Natural killer cell (primary cell): ENCODE measurements around the gene SENP1. TPM values are rescaled to one million over a fixed set of nuclear protein-coding genes. Genes with fewer than 3 reads are reported as not detected.
A peak's percentile ranks its signal among the peaks of the same experiment; 100 is the strongest.

ENCODE experiments used
- ATAC-seq, 3 donors: fragments of 150-1000 bp in 2 of 3; fragments of 200-7000 bp in 1 of 3; cut with Tn5 transposase; 1 replicate in 1 of 3; 2 replicates in 2 of 3; pipeline ENCODE4 v1.10.0; 2021; ENCODE audit warnings: mild to moderate bottlenecking in 2 of 3, moderate library complexity in 2 of 3
- DNase-seq, 2 donors: peaks; one replicate each; pipeline versions ENCODE4 v3.0.0 to v3.0.0-alpha.2; 2013 to 2021; ENCODE audit warnings: mixed read lengths in 1 of 2
- H3K27ac ChIP-seq: one replicate; pipeline ENCODE4 v1.5.1; 2013; ENCODE audit warnings: mild to moderate bottlenecking, low read length
- H3K27me3 ChIP-seq: one replicate; pipeline ENCODE4 v1.6.1; 2013; ENCODE audit warnings: low read length; ENCODE audit not compliant: control insufficient read depth, insufficient read depth
- H3K36me3 ChIP-seq: one replicate; pipeline ENCODE4 v1.6.1; 2013; ENCODE audit warnings: low read length; ENCODE audit not compliant: control insufficient read depth, insufficient read depth
- H3K4me1 ChIP-seq: one replicate; pipeline ENCODE4 v1.6.1; 2013; ENCODE audit warnings: low read length; ENCODE audit not compliant: control insufficient read depth, insufficient read depth
- H3K4me3 ChIP-seq: one replicate; pipeline ENCODE4 v1.5.1; 2013; ENCODE audit warnings: low read length
- H3K9me3 ChIP-seq: one replicate; pipeline ENCODE4 v1.6.1; 2013; ENCODE audit warnings: low read length; ENCODE audit not compliant: control insufficient read depth, insufficient read depth
- H3K27ac Mint-ChIP-seq, 2 donors: one replicate each; pipeline ENCODE4 v1.8.0; 2022; ENCODE audit warnings: mild to moderate bottlenecking in 2 of 2, mixed read lengths in 2 of 2, moderate library complexity in 1 of 2
- H3K27me3 Mint-ChIP-seq, 2 donors: one replicate each; pipeline ENCODE4 v1.8.0; 2022; ENCODE audit warnings: low read depth in 2 of 2, mixed read lengths in 2 of 2
- H3K36me3 Mint-ChIP-seq: one replicate; pipeline ENCODE4 v1.8.0; 2022; ENCODE audit warnings: mixed read lengths
- H3K4me1 Mint-ChIP-seq, 2 donors: one replicate each; pipeline ENCODE4 v1.8.0; 2022; ENCODE audit warnings: mixed read lengths in 2 of 2
- H3K4me3 Mint-ChIP-seq: one replicate; pipeline ENCODE4 v1.8.0; 2022; ENCODE audit warnings: mild to moderate bottlenecking, moderate library complexity, mixed read lengths
- H3K9me3 Mint-ChIP-seq, 2 donors: one replicate each; pipeline ENCODE4 v1.8.0; 2022; ENCODE audit warnings: mixed read lengths in 2 of 2
- CTCF ChIP-seq: fragments of 200-600 bp; IDR thresholded peaks from one replicate; pipeline ENCODE4 v1.8.0; 2022; ENCODE audit warnings: antibody characterized with exemption
- WGBS: methylation state at CpG from one replicate; pipeline ENCODE4 v1.1.7; 2013; ENCODE audit warnings: missing lambda C conversion rate; ENCODE audit not compliant: insufficient coverage; 5-methylcytosine and 5-hydroxymethylcytosine counted together
- intact Hi-C: fragments of 100-400 bp; cut with micrococcal nuclease; formaldehyde crosslinking; loops from one replicate; pipeline ENCODE4 v1.14.2; 2022
- total RNA-seq, 4 donors: library from RNA; stranded (reverse); fragments of 120-200 nt in 1 of 4; gene quantifications; one replicate each; pipeline versions ENCODE4 v1.2.3 to v1.2.4, GENCODE V29; 2013 to 2022

SENP1 gene
- total RNA-seq, 3 donors from 2014 or later (not counting 1 experiment from before 2014, with no cell fraction given), result 35.6 to 39.6 (median 36.8) TPM

GRCh38 chr12:48122065-48122834 is 16.4 kb upstream of the SENP1 start:
- Mint-ChIP-seq H3K9me3 (no peaks in the 10 kb centered on the region), H3K4me3 (no peak overlapping the region), H3K27me3 (peaks cover 4 to 10% of the 10 kb centered on the region in 2 donors), H3K27ac (no peak overlapping the region), H3K4me1 (peaks cover 12 to 14% of the 10 kb centered on the region in 2 donors), H3K36me3 (no peaks in the 10 kb centered on the region)
- H3K9me3 ChIP-seq, result no peaks in the 10 kb centered on the region
- TF ChIP-seq CTCF, result no peak
- ATAC-seq (no peak), DNase-seq (no peak)
- WGBS, result 95% methylated on average over 2 of the region's 2 CpGs
- intact Hi-C loops, result no loop called here
- H3K27me3 ChIP-seq, result peaks cover 2% of the 10 kb centered on the region
- H3K4me3 ChIP-seq, result no peak overlapping the region
- peaks cover 10% of the 10 kb centered on the region for H3K4me1 ChIP-seq
- no peaks in the 10 kb centered on the region for H3K36me3 ChIP-seq
- no peak overlapping the region for H3K27ac ChIP-seq

- Histone ChIP-seq H3K4me1 (peaks cover 10% of the 10 kb centered on the region), H3K9me3 (no peaks in the 10 kb centered on the region), H3K4me3 (no peak overlapping the region), H3K27me3 (peaks cover 2% of the 10 kb centered on the region), H3K27ac (no peak overlapping the region), H3K36me3 (no peaks in the 10 kb centered on the region)
- Mint-ChIP-seq H3K4me3 (no peak overlapping the region), H3K27me3 (peaks cover 8 to 10% of the 10 kb centered on the region in 2 donors), H3K9me3 (no peaks in the 10 kb centered on the region), H3K4me1 (peaks cover 12 to 14% of the 10 kb centered on the region in 2 donors), H3K27ac (no peak overlapping the region), H3K36me3 (no peaks in the 10 kb centered on the region)
- DNase-seq, result no peak
- no peak for TF ChIP-seq CTCF
- no peak for ATAC-seq
- intact Hi-C loops, result no loop called here
- 100% methylated on average over 1 of the region's 1 CpG for WGBS
Observed at GRCh38 chr12:48121522-48121921, 15.6 kb upstream of the SENP1 start.

GRCh38 chr12:48119834-48120195 is 13.9 kb upstream of the SENP1 start:
- DNase-seq, result no peak
- no peaks in the 10 kb centered on the region for H3K36me3 Mint-ChIP-seq
- TF ChIP-seq CTCF, result no peak
- Histone ChIP-seq H3K36me3 (no peaks in the 10 kb centered on the region), H3K4me3 (no peak overlapping the region), H3K4me1 (peaks cover 10% of the 10 kb centered on the region), H3K27ac (no peak overlapping the region), H3K27me3 (peaks cover 2% of the 10 kb centered on the region), H3K9me3 (no peaks in the 10 kb centered on the region)
- peaks cover 10 to 14% of the 10 kb centered on the region in 2 donors for H3K27me3 Mint-ChIP-seq
- no peak for ATAC-seq
- no peaks in the 10 kb centered on the region for H3K9me3 Mint-ChIP-seq
- 24% methylated on average over 5 of the region's 5 CpGs for WGBS
- H3K27ac Mint-ChIP-seq, result no peak overlapping the region
- peak overlapping the region; percentile 91 for H3K4me3 Mint-ChIP-seq
- H3K4me1 Mint-ChIP-seq, result peaks cover 12 to 14% of the 10 kb centered on the region in 2 donors
- intact Hi-C loops, result no loop called here
